K562 (cell line): Measurements from ENCODE around the gene GPR75. TPM values are rescaled to one million over a fixed set of nuclear protein-coding genes. Genes with fewer than 3 reads are reported as not detected.

Source experiments
- ATAC-seq: fragments of 200-7000 bp; cut with Tn5 transposase; 3 replicates; pipeline ENCODE4 v1.9.1; 2020; ENCODE audit warnings: moderate library complexity
- BruUV-seq: library from RNA; stranded (reverse); fragments of 400-500 nt; replicated peaks from 2 replicates; lab custom pipeline; 2021; lab: Mats Ljungman, UMichigan
- CTCF ChIA-PET: fragments of 300-600 bp; formaldehyde crosslinking; extraction: SDS; loops from one replicate; lab custom pipeline; 2021; ENCODE audit warnings: low intra/inter-chr PET ratio; lab: Yijun Ruan, JAX
- POLR2A ChIA-PET: fragments of 300-600, 350-650 bp; sonication (Branson Sonifier 250); formaldehyde crosslinking; extraction: SDS; loops from one replicate; lab custom pipeline; 2021; ENCODE audit warnings: antibody characterized with exemption, inconsistent platforms; lab: Yijun Ruan, JAX
- DNase-seq, 4 experiments: peaks; one replicate each; pipeline versions ENCODE4 v3.0.0 to v3.0.0-alpha.2; 2011 to 2018; ENCODE audit warnings: low spot score in 3 of 4, mixed read lengths in 3 of 4; ENCODE audit errors: extremely low read depth in 1 of 4
- FAIRE-seq: peaks from 2 replicates; lab custom pipeline; 2011; peaks lifted over from hg19 to GRCh38; lab: Jason Lieb, UNC
- H2AFZ ChIP-seq: 2 replicates; pipeline ENCODE4 v1.6.0; 2011; ENCODE audit warnings: low read depth, low read length, control low read depth, inconsistent platforms
- H3K27ac ChIP-seq: fragments of 200-600 bp; 3 replicates; pipeline ENCODE4 v1.8.0; 2011; ENCODE audit warnings: low read depth, mild to moderate bottlenecking, control low read depth, inconsistent platforms, low read length, moderate library complexity, mixed read lengths; ENCODE audit errors: extremely low read depth
- H3K27me3 ChIP-seq, 2 experiments: fragments of 300-600 bp in 1 of 2; 2 replicates in 1 of 2; 3 replicates in 1 of 2; pipeline versions ENCODE4 v1.6.0 to v1.8.0; 2011; ENCODE audit warnings: inconsistent platforms in 2 of 2, low read length in 2 of 2, mild to moderate bottlenecking in 1 of 2, mixed read lengths in 1 of 2, moderate library complexity in 1 of 2; ENCODE audit not compliant: control insufficient read depth in 2 of 2, insufficient read depth in 2 of 2
- H3K36me3 ChIP-seq: fragments of 300-600 bp; 3 replicates; pipeline ENCODE4 v1.8.0; 2011; ENCODE audit warnings: mild to moderate bottlenecking, low read length, inconsistent platforms; ENCODE audit not compliant: control insufficient read depth, insufficient read depth
- H3K4me1 ChIP-seq, 2 experiments: fragments of 200-600 bp in 1 of 2; replicated peaks in 1 of 2; 2 replicates in 1 of 2; 3 replicates in 1 of 2; pipeline versions ENCODE4 v1.5.1 to v1.8.0; 2011; ENCODE audit warnings: inconsistent platforms in 2 of 2, low read length in 2 of 2, mild to moderate bottlenecking in 1 of 2, mixed read lengths in 1 of 2, moderate library complexity in 1 of 2; ENCODE audit not compliant: control insufficient read depth in 2 of 2, insufficient read depth in 2 of 2
- H3K4me2 ChIP-seq: 2 replicates; pipeline ENCODE4 v1.6.1; 2011; ENCODE audit warnings: low read length, control low read depth, inconsistent platforms, mixed read lengths; ENCODE audit not compliant: insufficient read depth
- H3K4me3 ChIP-seq: fragments of 200-600 bp; sonication (generic), shearing (Covaris generic); 2 replicates; pipeline ENCODE4 v1.5.1; 2016; ENCODE audit warnings: control low read depth, inconsistent platforms
- H3K79me2 ChIP-seq: fragments of 200-600 bp; 3 replicates; pipeline ENCODE4 v1.8.0; 2011; ENCODE audit warnings: low read length, inconsistent platforms; ENCODE audit not compliant: control insufficient read depth, insufficient read depth
- H3K9ac ChIP-seq, 2 experiments: 2 replicates each; pipeline versions ENCODE4 v1.6.0 to v1.6.1; 2011; ENCODE audit warnings: low read depth in 2 of 2, low read length in 2 of 2, control low read depth in 1 of 2, inconsistent platforms in 1 of 2, mild to moderate bottlenecking in 1 of 2, mixed read lengths in 1 of 2; ENCODE audit not compliant: insufficient read depth in 1 of 2
- H3K9me1 ChIP-seq: one replicate; pipeline ENCODE4 v1.6.0; 2011; ENCODE audit warnings: inconsistent platforms, mild to moderate bottlenecking, low read length, moderate library complexity; ENCODE audit not compliant: control insufficient read depth, insufficient read depth
- H3K9me3 ChIP-seq: replicated peaks from 2 replicates; pipeline ENCODE4 v1.5.1; 2011; ENCODE audit warnings: low read depth, low read length, inconsistent platforms; ENCODE audit not compliant: control insufficient read depth, insufficient read depth
- H4K20me1 ChIP-seq: replicated peaks from 2 replicates; pipeline ENCODE4 v1.6.1; 2011; ENCODE audit warnings: low read length, inconsistent platforms, mixed read lengths; ENCODE audit not compliant: control insufficient read depth, insufficient read depth
- BRD4 ChIP-seq: fragments of 200-600 bp; sonication (generic); IDR thresholded peaks from 2 replicates; pipeline ENCODE4 v1.6.1; 2017; ENCODE audit warnings: inconsistent platforms
- CBX1 ChIP-seq: sonication (generic); IDR thresholded peaks from 2 replicates; pipeline ENCODE4 v1.6.1; 2016; ENCODE audit warnings: antibody characterized with exemption, low read depth, mild to moderate bottlenecking
- ESRRA ChIP-seq: fragments of 450-650 bp; IDR thresholded peaks from 2 replicates; pipeline ENCODE4 v1.6.1; 2014; ENCODE audit warnings: low read depth, mild to moderate bottlenecking, moderate library complexity, borderline replicate concordance
- HIVEP1 ChIP-seq: fragments of 250-450 bp; sonication (Bioruptor Pico); IDR thresholded peaks from 2 replicates; pipeline ENCODE4 v1.4.0; 2020; ENCODE audit warnings: mild to moderate bottlenecking
- NR2C2 ChIP-seq, 2 experiments: fragments of 200-800 bp in 1 of 2; sonication (Bioruptor generic) in 1 of 2; sonication (generic) in 1 of 2; formaldehyde crosslinking in 1 of 2; IDR thresholded peaks; 2 replicates each; pipeline versions ENCODE4 v1.6.1 to v1.8.0; 2016 to 2022; ENCODE audit warnings: mild to moderate bottlenecking in 1 of 2, missing compliant biosample characterization in 1 of 2, missing genetic modification characterization in 1 of 2, missing genetic modification reagents in 1 of 2
- TCF7 ChIP-seq: sonication (generic); IDR thresholded peaks from 2 replicates; pipeline ENCODE4 v1.6.1; 2016; ENCODE audit warnings: antibody characterized with exemption, borderline replicate concordance
- ZNF263 ChIP-seq: sonication (generic); formaldehyde crosslinking; IDR thresholded peaks from 2 replicates; pipeline ENCODE4 v1.8.0; 2022; ENCODE audit warnings: mild to moderate bottlenecking, missing genetic modification reagents, borderline replicate concordance
- WGBS: fragments of 100-300 bp; shearing (Covaris generic); methylation state at CpG from one replicate; pipeline ENCODE4 v1.1.6; 2016; ENCODE audit warnings: low coverage, mixed read lengths; ENCODE audit not compliant: insufficient coverage; ENCODE audit errors: missing lambda C conversion rate; 5-methylcytosine and 5-hydroxymethylcytosine counted together
- in situ Hi-C: fragments of 300-500 bp; cut with MboI; formaldehyde crosslinking; loops from 4 replicates; pipeline ENCODE4 v1.15.0; 2018; ENCODE audit warnings: inconsistent platforms, mixed read lengths
- intact Hi-C: fragments of 100-400 bp; cut with micrococcal nuclease; formaldehyde crosslinking; loops from 2 replicates; pipeline ENCODE4 v1.14.2; 2022
- polyA plus RNA-seq, 8 experiments: library from polyadenylated mRNA; depleted of rRNA in 4 of 8; stranded (reverse) in 5 of 8; unstranded in 3 of 8; fragments of >200 nt; fragmentation: Nextera tagmentation in 2 of 8; fragmentation: Illumina TruSeq in 1 of 8; extraction: Ambion mirVana in 2 of 8; extraction: Trizol in 1 of 8; gene quantifications; 2 replicates each; pipeline versions ENCODE4 v1.2.1 to v1.2.3, GENCODE V29; 2011 to 2014; ENCODE audit warnings: inconsistent platforms in 1 of 8, missing spikeins in 1 of 8
- total RNA-seq, 7 experiments: library from RNA; depleted of rRNA in 6 of 7; stranded (reverse); fragments of >200 nt in 6 of 7; fragmentation: Illumina TruSeq in 2 of 7; extraction: Trizol in 2 of 7; gene quantifications; 2 replicates each; pipeline versions ENCODE4 v1.2.1 to v1.2.3, GENCODE V29; 2011 to 2021; ENCODE audit warnings: low replicate concordance in 1 of 7
- TF ChIP-seq, protein P1 (sequence below): sonication (generic); formaldehyde crosslinking; IDR thresholded peaks from 2 replicates; pipeline ENCODE4 v1.8.1; 2022; ENCODE audit warnings: missing genetic modification reagents
- TF ChIP-seq, protein P2 (sequence below): IDR thresholded peaks from 2 replicates; pipeline ENCODE4 v1.6.1; 2014; ENCODE audit warnings: antibody characterized with exemption
- TF ChIP-seq, protein P3 (sequence below), 2 experiments: fragments of 450-650 bp in 1 of 2; sonication (generic) in 1 of 2; formaldehyde crosslinking in 1 of 2; IDR thresholded peaks in 1 of 2; conservative IDR thresholded peaks in 1 of 2; 2 replicates each; pipeline versions ENCODE4 v1.6.1 to v1.8.1; 2016 to 2023; ENCODE audit warnings: mild to moderate bottlenecking in 2 of 2, moderate library complexity in 2 of 2, inconsistent platforms in 1 of 2, missing genetic modification reagents in 1 of 2

Gene GPR75
- total and polyA plus RNA-seq, 9 of the 15 experiments (the other 6 are each of a cell fraction or from before 2014, with no cell fraction given) = 0.10 to 3.9 (median 2.3) TPM

DNA sequence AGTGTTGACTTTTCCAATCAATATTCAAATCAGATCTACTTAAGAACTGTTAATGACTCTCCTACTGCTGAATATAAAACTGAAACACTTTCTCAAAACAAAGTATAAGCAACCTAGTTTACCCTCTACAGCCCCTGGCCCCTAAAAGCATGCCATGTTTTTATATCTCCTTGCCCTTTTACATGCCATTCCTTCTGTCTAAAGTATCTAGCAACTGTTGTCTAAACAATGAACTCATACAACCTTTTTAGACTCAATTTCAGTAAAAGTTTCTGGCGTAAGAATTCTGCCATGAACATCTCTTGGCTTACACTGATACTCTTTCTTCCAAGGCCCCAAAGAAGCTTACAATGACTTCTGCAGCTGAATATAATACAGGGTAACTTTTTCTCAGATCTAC is 47.8 kb upstream of the GPR75 start:
- 100% methylated on average over 1 of the region's 1 CpG for WGBS
- Histone ChIP-seq H3K9me1 (no peaks in the 10 kb centered on the region), H3K4me3 (no peak overlapping the region), H3K9ac (no peak overlapping the region), H3K36me3 (peaks cover 76% of the 10 kb centered on the region), H3K27ac (no peak overlapping the region), H3K79me2 (no peaks in the 10 kb centered on the region), H3K4me1 (no peaks in the 10 kb centered on the region), H4K20me1 (no peaks in the 10 kb centered on the region), H3K27me3 (no peaks in the 10 kb centered on the region), H3K9me3 (no peaks in the 10 kb centered on the region)
- POLR2A ChIA-PET = no interaction called here
- no TSS peak for BruUV-seq
- in situ Hi-C loops = no loop called here
- ATAC-seq = no peak
- no peak for TF ChIP-seq ESRRA
- TF ChIP-seq ZNF263 (CRISPR knock-in tag) = no peak
- TF ChIP-seq HIVEP1 (CRISPR knock-in tag) = no peak
- no peak for TF ChIP-seq CBX1
- no peak for TF ChIP-seq NR2C2 (CRISPR knock-in tag; IDR thresholded peaks at IDR 0.05)
- TF ChIP-seq NR2C2 (tag; IDR thresholded peaks at IDR 0.05) = no peak
- TF ChIP-seq, protein P1, sequence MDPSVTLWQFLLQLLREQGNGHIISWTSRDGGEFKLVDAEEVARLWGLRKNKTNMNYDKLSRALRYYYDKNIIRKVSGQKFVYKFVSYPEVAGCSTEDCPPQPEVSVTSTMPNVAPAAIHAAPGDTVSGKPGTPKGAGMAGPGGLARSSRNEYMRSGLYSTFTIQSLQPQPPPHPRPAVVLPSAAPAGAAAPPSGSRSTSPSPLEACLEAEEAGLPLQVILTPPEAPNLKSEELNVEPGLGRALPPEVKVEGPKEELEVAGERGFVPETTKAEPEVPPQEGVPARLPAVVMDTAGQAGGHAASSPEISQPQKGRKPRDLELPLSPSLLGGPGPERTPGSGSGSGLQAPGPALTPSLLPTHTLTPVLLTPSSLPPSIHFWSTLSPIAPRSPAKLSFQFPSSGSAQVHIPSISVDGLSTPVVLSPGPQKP (CRISPR knock-in tag) = no peak
- TF ChIP-seq, protein P2, sequence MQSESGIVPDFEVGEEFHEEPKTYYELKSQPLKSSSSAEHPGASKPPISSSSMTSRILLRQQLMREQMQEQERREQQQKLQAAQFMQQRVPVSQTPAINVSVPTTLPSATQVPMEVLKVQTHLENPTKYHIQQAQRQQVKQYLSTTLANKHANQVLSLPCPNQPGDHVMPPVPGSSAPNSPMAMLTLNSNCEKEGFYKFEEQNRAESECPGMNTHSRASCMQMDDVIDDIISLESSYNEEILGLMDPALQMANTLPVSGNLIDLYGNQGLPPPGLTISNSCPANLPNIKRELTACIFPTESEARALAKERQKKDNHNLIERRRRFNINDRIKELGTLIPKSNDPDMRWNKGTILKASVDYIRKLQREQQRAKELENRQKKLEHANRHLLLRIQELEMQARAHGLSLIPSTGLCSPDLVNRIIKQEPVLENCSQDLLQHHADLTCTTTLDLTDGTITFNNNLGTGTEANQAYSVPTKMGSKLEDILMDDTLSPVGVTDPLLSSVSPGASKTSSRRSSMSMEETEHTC = no peak
- no peak for TF ChIP-seq BRD4
- TF ChIP-seq, protein P3, sequence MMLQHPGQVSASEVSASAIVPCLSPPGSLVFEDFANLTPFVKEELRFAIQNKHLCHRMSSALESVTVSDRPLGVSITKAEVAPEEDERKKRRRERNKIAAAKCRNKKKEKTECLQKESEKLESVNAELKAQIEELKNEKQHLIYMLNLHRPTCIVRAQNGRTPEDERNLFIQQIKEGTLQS (IDR thresholded peaks at IDR 0.05) = no peak
- TF ChIP-seq, protein P3 (CRISPR knock-in tag; conservative IDR thresholded peaks at IDR 0.05) = no peak
- TF ChIP-seq TCF7 = no peak
- TF ChIP-seq, all 486 proteins: peak for 0
- DNase-seq = no peak
- no peak overlapping the region for H3K4me2 ChIP-seq
- no peak for FAIRE-seq
- no peak overlapping the region for H2AFZ ChIP-seq
- intact Hi-C loops = no loop called here
- CTCF ChIA-PET = no interaction called here
